PFSK-1 (cell line): ENCODE results near the gene ZBTB12.

Experiments used
- POLR2AphosphoS5 ChIP-seq: IDR thresholded peaks from 2 replicates; pipeline ENCODE4 v1.6.1; 2012; ENCODE audit warnings: low read depth, mild to moderate bottlenecking, control low read depth, low read length, moderate library complexity
- REST ChIP-seq, 2 experiments: IDR thresholded peaks; 2 replicates each; pipeline versions ENCODE4 v1.6.1 to v1.8.0; 2011 to 2012; ENCODE audit warnings: low read depth in 2 of 2, low read length in 2 of 2, control low read depth in 1 of 2, inconsistent platforms in 1 of 2, mild to moderate bottlenecking in 1 of 2, moderate library complexity in 1 of 2; ENCODE audit not compliant: insufficient read depth in 1 of 2

DNA sequence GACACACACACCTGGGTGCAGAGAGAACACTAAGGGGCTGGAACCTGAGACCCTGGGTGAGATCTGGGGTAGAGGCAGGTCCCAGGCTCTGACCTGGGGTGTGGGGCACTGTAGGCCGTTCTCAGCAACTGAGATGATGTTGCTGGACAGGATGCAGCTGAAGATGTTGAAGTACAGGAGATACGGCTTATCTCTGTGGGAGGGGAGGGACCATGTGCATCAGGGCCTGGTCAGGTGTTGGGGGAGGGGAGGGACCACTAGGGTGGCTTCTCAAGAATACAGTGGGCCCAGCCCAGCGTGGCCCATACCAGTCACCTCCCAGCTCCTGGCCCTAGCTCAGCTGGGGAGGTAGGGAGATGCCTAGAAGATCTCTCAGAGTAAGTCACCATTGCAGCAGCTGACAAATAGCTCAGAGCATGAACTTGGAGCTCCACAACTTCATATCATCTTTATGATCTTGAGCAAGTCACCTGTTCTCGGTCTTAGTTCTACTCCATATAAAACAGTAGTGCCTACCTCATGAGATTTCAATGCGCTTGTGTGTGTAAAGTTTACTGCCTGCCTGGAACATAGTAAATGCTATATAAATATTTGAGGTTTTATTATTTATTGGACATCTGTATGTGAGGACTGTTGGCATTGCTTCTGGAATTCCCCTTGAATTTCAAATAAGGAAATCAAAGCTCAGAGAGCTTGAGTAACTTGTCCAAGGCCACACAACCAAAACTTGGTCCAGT is 26.9 kb downstream of the ZBTB12 start:
- TF ChIP-seq REST (IDR thresholded peaks at IDR 0.05; ENCODE audit: insufficient read depth in 1 of 2, low read depth in 2 of 2, low read length in 2 of 2) (no peak), POLR2AphosphoS5 (no peak)
